Kidney (tissue), 14 donors: Measurements from ENCODE around the gene BPIFA3. TPM values are rescaled to one million over a fixed set of nuclear protein-coding genes. Genes with fewer than 3 reads are reported as not detected.
A peak's percentile ranks its signal among the peaks of the same experiment; 100 is the strongest.

Source experiments
- DNase-seq, 5 donors: peaks; one replicate each; pipeline ENCODE4 v3.0.0-alpha.2; 2013 to 2020
- FAIRE-seq: peaks from 2 replicates; lab custom pipeline; 2012; peaks lifted over from hg19 to GRCh38; lab: Jason Lieb, UNC
- H3K27ac ChIP-seq, 2 donors: one replicate each; pipeline ENCODE4 v1.7.0; 2013; ENCODE audit warnings: low read depth in 2 of 2, low read length in 2 of 2, inconsistent platforms in 1 of 2
- H3K27me3 ChIP-seq: one replicate; pipeline ENCODE4 v1.7.1; 2013; ENCODE audit warnings: low read length, inconsistent platforms; ENCODE audit not compliant: control insufficient read depth, insufficient read depth
- H3K36me3 ChIP-seq, 3 donors: one replicate each; pipeline versions ENCODE4 v1.7.0 to v1.7.1; 2013; ENCODE audit warnings: low read length in 3 of 3, control low read depth in 1 of 3, inconsistent platforms in 1 of 3; ENCODE audit not compliant: insufficient read depth in 3 of 3, control insufficient read depth in 2 of 3
- H3K4me1 ChIP-seq, 3 donors: one replicate each; pipeline versions ENCODE4 v1.7.0 to v1.7.1; 2013; ENCODE audit warnings: low read length in 3 of 3, inconsistent platforms in 1 of 3, low read depth in 1 of 3; ENCODE audit not compliant: control insufficient read depth in 2 of 3, insufficient read depth in 2 of 3
- H3K4me3 ChIP-seq, 3 donors: one replicate each; pipeline versions ENCODE4 v1.7.0 to v1.8.1; 2013; ENCODE audit warnings: low read length in 3 of 3, control low read depth in 1 of 3, inconsistent platforms in 1 of 3
- H3K9ac ChIP-seq, 3 donors: one replicate each; pipeline versions ENCODE4 v1.7.0 to v1.7.1; 2013; ENCODE audit warnings: low read length in 3 of 3, control low read depth in 1 of 3, inconsistent platforms in 1 of 3
- H3K9me3 ChIP-seq, 3 donors: one replicate each; pipeline versions ENCODE4 v1.7.0 to v1.7.1; 2013; ENCODE audit warnings: low read length in 3 of 3, control low read depth in 1 of 3, inconsistent platforms in 1 of 3; ENCODE audit not compliant: control insufficient read depth in 2 of 3, insufficient read depth in 1 of 3
- CTCF ChIP-seq: IDR thresholded peaks from 3 replicates; pipeline ENCODE4 v1.5.1; 2012; ENCODE audit warnings: mild to moderate bottlenecking, moderate library complexity, borderline replicate concordance; ENCODE audit not compliant: insufficient read depth; ENCODE audit errors: extremely low read depth
- intact Hi-C: fragments of 100-400 bp; cut with DNase I; formaldehyde crosslinking; loops from one replicate; pipeline ENCODE4 v1.11.1; 2022
- polyA plus RNA-seq: library from polyadenylated mRNA; stranded (reverse); fragments of 350-450 nt; fragmentation: Illumina TruSeq; extraction: RNeasy Lipid Tissue Mini Kit (QIAGEN cat#74804); gene quantifications from one replicate; pipeline ENCODE4 v1.2.3, GENCODE V29; 2014; ENCODE audit warnings: low read depth, low replicate concordance; ENCODE audit not compliant: insufficient read depth
- total RNA-seq: library from RNA; stranded (reverse); fragmentation: NEBNext Ultra II Directional; extraction: Animal tissue kit (Norgen Biotek cat#: 25700); gene quantifications from one replicate; pipeline ENCODE4 v1.2.1, GENCODE V29; 2021
- donor health status: control.
- donor health status: control.
- donor health status: control.
- donor health status: control.
- donor health status: control.
- donor health status: DM: yes; HTN: yes; CAD: no.
- donor health status: Normal renal cell carcinoma (clear cell type).

BPIFA3 gene
- total and polyA plus RNA-seq, 2 donors from 2014 or later = not detected

- no peak overlapping the region for H3K27ac ChIP-seq
- intact Hi-C loops = no loop called here
- FAIRE-seq = no peak
These were observed 16.1 kb downstream of the BPIFA3 start for GRCh38 chr20:33233129-33233774.

DNA sequence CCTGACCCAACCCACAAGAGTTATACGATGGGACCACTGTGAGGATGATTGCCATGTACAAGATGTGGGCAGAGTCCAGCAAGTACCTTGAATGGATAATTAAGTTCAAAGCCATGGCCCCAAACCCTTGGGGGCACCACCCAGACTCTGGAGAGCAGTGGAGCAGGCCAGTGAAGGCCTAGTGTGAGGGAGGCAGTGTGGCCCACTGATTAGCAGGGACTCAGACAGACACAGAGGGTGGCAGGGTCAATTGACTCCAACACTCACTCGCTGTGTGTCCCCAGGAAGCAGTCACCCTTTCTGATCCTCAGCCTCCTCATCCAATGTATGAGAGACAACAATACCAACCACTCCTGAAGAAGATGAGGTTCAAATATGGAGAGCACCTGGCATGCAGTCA lies 16.9 kb downstream of the BPIFA3 start:
- FAIRE-seq (no peak), DNase-seq (no peak)
- intact Hi-C loops = no loop called here
- Histone ChIP-seq H3K27ac (no peak overlapping the region), H3K4me1 (no peaks in the 10 kb centered on the region), H3K9me3 (no peaks in the 10 kb centered on the region), H3K9ac (no peak overlapping the region), H3K36me3 (no peaks in the 10 kb centered on the region), H3K4me3 (no peak overlapping the region), H3K27me3 (no peaks in the 10 kb centered on the region)
- TF ChIP-seq CTCF = no peak

More at GRCh38 chr20:33233129-33233774, 16.1 kb downstream of the BPIFA3 start:
- Histone ChIP-seq H3K4me3 (no peak overlapping the region), H3K27me3 (no peaks in the 10 kb centered on the region), H3K9ac (no peak overlapping the region), H3K9me3 (no peaks in the 10 kb centered on the region), H3K36me3 (no peaks in the 10 kb centered on the region), H3K4me1 (no peaks in the 10 kb centered on the region)
- peak in 1 of 5 donors; percentile 1 for DNase-seq
- TF ChIP-seq CTCF = no peak

DNA sequence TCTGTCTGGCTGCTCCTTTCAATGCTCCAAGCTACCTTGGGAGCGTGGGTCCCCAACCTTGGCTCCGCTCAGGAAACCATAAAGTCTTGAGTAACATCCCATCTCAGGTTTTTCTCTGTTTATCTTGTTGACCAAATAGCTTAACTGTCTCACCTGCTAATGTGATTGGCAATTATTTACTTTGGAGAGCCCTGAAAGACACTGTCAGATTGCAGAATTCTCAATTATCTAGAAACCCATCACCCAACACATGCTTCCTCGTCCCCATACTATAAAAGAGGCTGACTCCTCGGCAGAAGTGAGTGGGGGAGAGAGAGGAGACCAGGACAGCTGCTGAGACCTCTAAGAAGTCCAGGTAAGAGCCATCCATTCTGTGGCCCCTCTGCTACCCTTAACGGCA lies 18.5 kb downstream of the BPIFA3 start, which contains the start of gene BPIFA1:
Gene BPIFA1, plus strand, starts transcription at position 301 of the 400 bp plus-strand sequence. CDS start 1,716 bp downstream, outside the sequence.
- FAIRE-seq = no peak
- no peak within 1 kb of the TSS for H3K9ac ChIP-seq
- H3K4me1 ChIP-seq = no peaks in the 10 kb centered on the region
- intact Hi-C loops = no loop called here
- H3K4me3 ChIP-seq = no peak within 1 kb of the TSS
- TF ChIP-seq CTCF = no peak
- H3K36me3 ChIP-seq = no peaks in the 10 kb centered on the region
- H3K9me3 ChIP-seq = no peaks in the 10 kb centered on the region
- no peak for DNase-seq
- no peaks in the 10 kb centered on the region for H3K27me3 ChIP-seq
- no peak within 1 kb of the TSS for H3K27ac ChIP-seq
